Colonic mucosa (tissue), 4 donors: ENCODE measurements around the gene CPNE7. TPM values are rescaled to one million over a fixed set of nuclear protein-coding genes. Genes with fewer than 3 reads are reported as not detected.
"Not testable (repeated sequence)": the region's sequence is repeated elsewhere in the genome, so short reads cannot be mapped to it uniquely, and the experiment has no call there.

ENCODE experiments used
- DNase-seq: peaks from one replicate; pipeline ENCODE4 v3.0.0-alpha.2; 2020
- H3K27ac ChIP-seq: fragments of 200-600 bp; one replicate; pipeline ENCODE4 v1.8.0; 2021
- H3K27me3 ChIP-seq: fragments of 200-600 bp; one replicate; pipeline ENCODE4 v1.8.0; 2021
- H3K36me3 ChIP-seq: fragments of 200-600 bp; one replicate; pipeline ENCODE4 v1.8.0; 2021
- H3K4me1 ChIP-seq: fragments of 200-600 bp; one replicate; pipeline ENCODE4 v1.8.0; 2021; ENCODE audit warnings: mild to moderate bottlenecking
- H3K4me3 ChIP-seq: fragments of 200-600 bp; one replicate; pipeline ENCODE4 v1.8.0; 2021
- H3K9ac ChIP-seq, 2 donors: one replicate each; pipeline ENCODE4 v1.7.0; 2013; ENCODE audit warnings: control low read depth in 2 of 2, low read depth in 2 of 2, low read length in 2 of 2
- H3K9me3 ChIP-seq: fragments of 200-600 bp; one replicate; pipeline ENCODE4 v1.8.0; 2021
- intact Hi-C: fragments of 100-400 bp; cut with DNase I; formaldehyde crosslinking; loops from one replicate; pipeline ENCODE4 v1.14.1; 2022
- total RNA-seq, 2 donors: library from RNA; stranded (reverse); fragmentation: NEBNext Ultra II Directional in 1 of 2; extraction: Animal tissue kit (Norgen Biotek cat#: 25700) in 1 of 2; gene quantifications; one replicate each; pipeline ENCODE4 v1.2.1, GENCODE V29; 2021
- TF ChIP-seq, protein P1 (sequence below): fragments of 200-600 bp; IDR thresholded peaks from one replicate; pipeline ENCODE4 v1.8.0; 2022; ENCODE audit warnings: antibody characterized with exemption, mild to moderate bottlenecking
- donor health status: healthy.
- donor health status: DM: no; HTN: no; CAD: no.
- donor health status: DM: no; HTN: no; CAD: no.

CPNE7 gene
- total RNA-seq, 2 donors from 2014 or later: 0.19 to 1.6 TPM

DNA sequence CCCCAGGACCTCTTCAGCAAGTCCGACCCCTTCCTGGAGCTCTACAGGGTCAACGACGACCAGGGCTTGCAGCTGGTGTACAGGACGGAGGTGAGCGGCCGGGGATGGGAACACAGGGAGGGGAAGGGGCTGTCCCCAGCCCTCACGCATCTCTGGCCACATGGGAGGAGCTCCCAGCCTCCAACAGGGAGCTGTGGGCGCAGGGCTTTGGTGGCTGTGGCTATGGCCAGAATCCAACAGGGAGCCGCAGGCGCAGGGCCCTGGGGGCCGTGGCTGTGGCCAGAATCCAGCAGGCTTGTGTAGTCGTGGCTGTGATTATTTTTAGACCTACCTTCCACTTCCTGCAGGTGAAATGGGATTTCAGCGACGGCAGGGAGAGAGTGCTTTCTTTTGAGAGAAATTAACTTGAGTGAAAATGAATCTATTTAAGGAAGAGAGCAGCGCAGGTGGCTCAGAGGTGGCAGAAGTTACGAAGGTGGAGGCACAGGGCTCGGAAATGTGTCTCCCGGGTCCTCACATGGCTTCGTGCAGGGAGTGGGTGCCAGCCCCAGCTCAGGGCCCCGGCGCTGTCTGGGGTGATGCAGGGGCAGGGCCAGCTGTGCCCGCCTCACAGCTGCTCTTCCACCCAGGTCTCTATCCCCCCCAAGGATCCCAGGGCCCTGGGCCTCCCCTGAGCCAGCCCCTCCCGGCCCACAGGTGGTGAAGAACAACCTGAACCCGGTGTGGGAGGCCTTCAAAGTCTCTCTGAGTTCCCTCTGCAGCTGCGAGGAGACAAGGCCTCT lies 9.4 kb downstream of the CPNE7 start:
- intact Hi-C loops: no loop called here
- Histone ChIP-seq H3K4me1 (no peaks in the 10 kb centered on the region), H3K27ac (no peak overlapping the region), H3K36me3 (no peaks in the 10 kb centered on the region), H3K27me3 (no peaks in the 10 kb centered on the region), H3K4me3 (no peak overlapping the region), H3K9ac (no peak overlapping the region), H3K9me3 (no peaks in the 10 kb centered on the region)
- TF ChIP-seq, protein P1, sequence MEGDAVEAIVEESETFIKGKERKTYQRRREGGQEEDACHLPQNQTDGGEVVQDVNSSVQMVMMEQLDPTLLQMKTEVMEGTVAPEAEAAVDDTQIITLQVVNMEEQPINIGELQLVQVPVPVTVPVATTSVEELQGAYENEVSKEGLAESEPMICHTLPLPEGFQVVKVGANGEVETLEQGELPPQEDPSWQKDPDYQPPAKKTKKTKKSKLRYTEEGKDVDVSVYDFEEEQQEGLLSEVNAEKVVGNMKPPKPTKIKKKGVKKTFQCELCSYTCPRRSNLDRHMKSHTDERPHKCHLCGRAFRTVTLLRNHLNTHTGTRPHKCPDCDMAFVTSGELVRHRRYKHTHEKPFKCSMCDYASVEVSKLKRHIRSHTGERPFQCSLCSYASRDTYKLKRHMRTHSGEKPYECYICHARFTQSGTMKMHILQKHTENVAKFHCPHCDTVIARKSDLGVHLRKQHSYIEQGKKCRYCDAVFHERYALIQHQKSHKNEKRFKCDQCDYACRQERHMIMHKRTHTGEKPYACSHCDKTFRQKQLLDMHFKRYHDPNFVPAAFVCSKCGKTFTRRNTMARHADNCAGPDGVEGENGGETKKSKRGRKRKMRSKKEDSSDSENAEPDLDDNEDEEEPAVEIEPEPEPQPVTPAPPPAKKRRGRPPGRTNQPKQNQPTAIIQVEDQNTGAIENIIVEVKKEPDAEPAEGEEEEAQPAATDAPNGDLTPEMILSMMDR: no peak
- no peak for DNase-seq

DNA sequence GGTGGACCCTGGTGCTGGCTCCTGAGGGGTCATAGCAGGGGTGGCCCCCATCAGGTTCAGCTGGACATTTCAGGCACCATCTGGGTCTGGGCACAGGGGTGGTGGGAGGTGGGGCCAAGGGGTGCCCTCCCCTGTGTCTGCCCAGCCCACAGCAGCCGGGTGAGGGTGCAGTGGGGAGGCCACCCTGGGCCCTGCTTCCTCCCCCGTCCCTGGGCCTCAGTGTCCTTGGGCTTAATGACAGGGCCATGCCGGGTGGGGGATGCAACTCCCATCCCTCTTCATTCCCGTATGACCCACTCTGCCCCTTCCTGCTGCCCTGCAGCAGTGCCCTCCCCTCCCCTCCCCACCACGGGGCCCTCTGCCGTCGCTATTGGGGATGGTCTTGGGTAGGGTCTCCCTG lies 10.7 kb downstream of the CPNE7 start:
- H3K4me1 ChIP-seq: no peaks in the 10 kb centered on the region
- DNase-seq: no peak
- no peak overlapping the region for H3K4me3 ChIP-seq
- no peaks in the 10 kb centered on the region for H3K36me3 ChIP-seq
- no peak overlapping the region for H3K27ac ChIP-seq
- TF ChIP-seq, protein P1: no peak
- intact Hi-C loops: no loop called here
- no peaks in the 10 kb centered on the region for H3K9me3 ChIP-seq
- no peak overlapping the region for H3K9ac ChIP-seq
- no peaks in the 10 kb centered on the region for H3K27me3 ChIP-seq

DNA sequence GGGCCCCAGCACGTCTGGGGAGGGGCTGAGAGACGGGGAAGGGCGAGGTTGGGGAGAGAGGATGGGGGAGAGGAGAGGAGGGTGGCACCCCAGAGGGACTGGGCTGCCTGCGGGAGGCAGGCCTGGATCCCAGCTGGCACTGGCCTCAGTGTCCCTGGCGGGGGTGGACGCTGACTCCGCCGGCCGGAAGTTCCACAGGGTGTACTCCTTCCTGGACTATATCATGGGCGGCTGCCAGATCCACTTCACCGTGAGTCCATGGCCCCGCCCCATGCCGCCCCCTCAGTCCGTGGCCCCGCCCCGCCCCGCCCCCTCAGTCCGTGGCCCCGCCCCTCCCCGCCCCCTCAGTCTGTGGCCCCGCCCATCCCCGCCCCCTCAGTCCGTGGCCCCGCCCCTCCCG lies 11.3 kb downstream of the CPNE7 start:
- Histone ChIP-seq H3K9me3 (no peaks in the 10 kb centered on the region), H3K36me3 (no peaks in the 10 kb centered on the region), H3K27me3 (no peaks in the 10 kb centered on the region), H3K27ac (no peak overlapping the region), H3K4me1 (no peaks in the 10 kb centered on the region), H3K9ac (peak overlapping the region; percentile 4 to 43), H3K4me3 (no peak overlapping the region)
- DNase-seq: no peak
- TF ChIP-seq, protein P1: no peak
- intact Hi-C loops: no loop called here

DNA sequence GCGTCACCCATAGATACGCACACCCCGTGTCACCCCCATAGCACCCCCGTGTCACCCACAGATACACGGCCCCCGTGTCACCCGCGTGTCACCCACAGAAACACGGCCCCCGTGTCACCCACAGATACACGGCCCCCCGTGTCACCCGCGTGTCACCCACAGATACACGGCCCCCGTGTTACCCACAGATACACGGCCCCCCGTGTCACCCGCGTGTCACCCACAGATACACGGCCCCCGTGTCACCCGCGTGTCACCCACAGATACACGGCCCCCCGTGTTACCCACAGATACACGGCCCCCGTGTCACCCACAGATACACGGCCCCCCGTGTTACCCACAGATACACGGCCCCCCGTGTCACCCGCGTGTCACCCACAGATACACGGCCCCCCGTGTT lies 12.1 kb downstream of the CPNE7 start:
- H3K9ac ChIP-seq, H3K27me3 ChIP-seq, intact Hi-C loops, H3K36me3 ChIP-seq, H3K4me3 ChIP-seq, H3K9me3 ChIP-seq, H3K4me1 ChIP-seq, H3K27ac ChIP-seq, DNase-seq: not testable (repeated sequence)

DNA sequence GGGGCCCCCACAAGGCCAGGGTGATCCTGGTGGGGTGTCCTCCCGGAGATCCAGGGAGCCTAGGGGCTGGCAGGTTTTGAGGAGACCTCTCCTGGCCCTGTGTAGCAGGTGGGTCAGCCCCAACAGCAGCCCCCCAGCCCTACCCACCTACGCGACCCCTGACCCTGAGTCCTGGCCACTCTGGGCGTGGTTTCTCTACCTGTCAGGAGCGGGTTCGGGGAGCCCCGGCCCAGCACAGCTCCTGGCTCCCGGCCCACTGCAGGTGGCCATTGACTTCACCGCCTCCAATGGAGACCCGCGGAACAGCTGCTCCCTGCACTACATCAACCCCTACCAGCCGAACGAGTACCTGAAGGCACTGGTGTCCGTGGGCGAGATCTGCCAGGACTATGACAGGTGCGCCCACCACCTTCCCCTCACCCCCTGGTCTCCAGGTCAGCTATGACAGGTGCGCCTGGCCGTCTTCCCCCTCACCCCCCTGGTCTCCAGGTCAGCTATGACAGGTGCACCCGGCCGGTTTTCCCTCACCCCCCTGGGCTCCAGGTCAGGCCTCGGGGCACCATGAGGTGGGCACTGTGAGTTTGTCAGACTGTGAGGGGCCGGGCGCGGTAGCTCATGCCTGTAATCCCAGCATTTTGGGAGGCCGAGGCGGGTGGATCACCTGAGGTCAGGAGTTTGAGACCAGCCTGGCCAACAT lies 13.0 kb downstream of the CPNE7 start:
- Histone ChIP-seq H3K9me3 (no peaks in the 10 kb centered on the region), H3K9ac (no peak overlapping the region), H3K4me1 (no peaks in the 10 kb centered on the region), H3K36me3 (no peaks in the 10 kb centered on the region), H3K4me3 (no peak overlapping the region), H3K27ac (no peak overlapping the region), H3K27me3 (no peaks in the 10 kb centered on the region)
- TF ChIP-seq, protein P1: no peak
- intact Hi-C loops: no loop called here
- no peak for DNase-seq
